Breast epithelium (tissue), 4 donors: ENCODE data around the gene SKA3. TPM values are rescaled to one million over a fixed set of nuclear protein-coding genes. Genes with fewer than 3 reads are reported as not detected.
"Not testable (repeated sequence)": the region's sequence is repeated elsewhere in the genome, so short reads cannot be mapped to it uniquely, and the experiment has no call there.

Experiments
- DNase-seq, 2 donors: peaks; one replicate each; pipeline ENCODE4 v3.0.0-alpha.2; 2019; ENCODE audit warnings: low spot score in 2 of 2
- H3K27ac ChIP-seq, 2 donors: fragments of 200-600 bp; sonication (generic) in 1 of 2; one replicate each; pipeline ENCODE4 v1.5.1; 2016 to 2019; ENCODE audit warnings: mild to moderate bottlenecking in 1 of 2
- H3K27me3 ChIP-seq, 2 donors: fragments of 200-600 bp; sonication (generic) in 1 of 2; one replicate each; pipeline versions ENCODE4 v1.5.1 to v1.6.0; 2017 to 2019; ENCODE audit warnings: control low read depth in 1 of 2, mild to moderate bottlenecking in 1 of 2
- H3K36me3 ChIP-seq: fragments of 200-600 bp; one replicate; pipeline ENCODE4 v1.5.1; 2019
- H3K4me1 ChIP-seq, 2 donors: fragments of 200-600 bp; sonication (generic); one replicate each; pipeline ENCODE4 v1.5.1; 2016 to 2019; ENCODE audit warnings: control low read depth in 1 of 2
- H3K4me3 ChIP-seq, 3 donors: fragments of 200-600 bp; sonication (generic); 1 replicate in 2 of 3; 2 replicates in 1 of 3; pipeline ENCODE4 v1.5.1; 2016 to 2019; ENCODE audit warnings: mild to moderate bottlenecking in 3 of 3, moderate library complexity in 2 of 3
- H3K9me3 ChIP-seq, 2 donors: fragments of 200-600 bp; sonication (generic) in 1 of 2; one replicate each; pipeline ENCODE4 v1.5.1; 2016 to 2019; ENCODE audit warnings: control low read depth in 1 of 2
- POLR2A ChIP-seq: fragments of 450-650 bp; IDR thresholded peaks from one replicate; pipeline ENCODE4 v1.6.1; 2016; ENCODE audit warnings: antibody characterized with exemption, mild to moderate bottlenecking, moderate library complexity
- POLR2AphosphoS5 ChIP-seq, 3 donors: sonication (generic); formaldehyde crosslinking; IDR thresholded peaks; one replicate each; pipeline ENCODE4 v1.6.1; 2017; ENCODE audit warnings: antibody characterized with exemption in 3 of 3
- intact Hi-C: fragments of 100-400 bp; cut with DNase I; formaldehyde crosslinking; loops from one replicate; pipeline ENCODE4 v1.15.1; 2023; ENCODE audit warnings: low total_unique reads
- total RNA-seq, 3 donors: library from RNA; depleted of rRNA; stranded (reverse); fragments of >200 nt; gene quantifications; one replicate each; pipeline ENCODE4 v1.1.0, GENCODE V29; 2016
- TF ChIP-seq, protein P1 (sequence below), 3 donors: fragments of 450-650 bp; IDR thresholded peaks; one replicate each; pipeline ENCODE4 v1.5.1; 2016 to 2017; ENCODE audit warnings: antibody characterized with exemption in 3 of 3, mild to moderate bottlenecking in 3 of 3, moderate library complexity in 3 of 3

Gene SKA3
- total RNA-seq, 3 donors from 2014 or later: 0.16 to 1.6 (median 1.3) TPM

DNA sequence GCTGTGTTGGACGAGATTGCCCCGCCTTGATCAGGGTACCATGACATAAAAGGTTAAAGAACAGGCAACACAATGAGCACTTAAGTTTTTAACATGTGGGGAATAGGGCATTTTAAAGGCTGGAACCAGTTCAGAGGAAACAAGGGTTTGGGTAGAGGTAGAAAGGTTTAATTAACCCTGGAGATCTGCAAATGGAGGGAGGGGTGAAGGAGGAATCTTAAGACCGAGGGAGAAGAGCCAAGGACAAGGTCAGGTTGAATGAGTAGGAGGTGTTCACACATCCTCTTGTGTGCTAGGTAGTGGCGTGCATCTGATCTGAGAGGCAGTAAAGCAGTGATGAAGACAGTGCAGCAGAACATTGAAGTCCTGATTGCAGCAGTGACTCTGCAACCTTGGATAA, 28.5 kb downstream of the SKA3 start:
- no peak for TF ChIP-seq POLR2AphosphoS5 (IDR thresholded peaks at IDR 0.05)
- no peak for TF ChIP-seq POLR2A
- TF ChIP-seq, protein P1, sequence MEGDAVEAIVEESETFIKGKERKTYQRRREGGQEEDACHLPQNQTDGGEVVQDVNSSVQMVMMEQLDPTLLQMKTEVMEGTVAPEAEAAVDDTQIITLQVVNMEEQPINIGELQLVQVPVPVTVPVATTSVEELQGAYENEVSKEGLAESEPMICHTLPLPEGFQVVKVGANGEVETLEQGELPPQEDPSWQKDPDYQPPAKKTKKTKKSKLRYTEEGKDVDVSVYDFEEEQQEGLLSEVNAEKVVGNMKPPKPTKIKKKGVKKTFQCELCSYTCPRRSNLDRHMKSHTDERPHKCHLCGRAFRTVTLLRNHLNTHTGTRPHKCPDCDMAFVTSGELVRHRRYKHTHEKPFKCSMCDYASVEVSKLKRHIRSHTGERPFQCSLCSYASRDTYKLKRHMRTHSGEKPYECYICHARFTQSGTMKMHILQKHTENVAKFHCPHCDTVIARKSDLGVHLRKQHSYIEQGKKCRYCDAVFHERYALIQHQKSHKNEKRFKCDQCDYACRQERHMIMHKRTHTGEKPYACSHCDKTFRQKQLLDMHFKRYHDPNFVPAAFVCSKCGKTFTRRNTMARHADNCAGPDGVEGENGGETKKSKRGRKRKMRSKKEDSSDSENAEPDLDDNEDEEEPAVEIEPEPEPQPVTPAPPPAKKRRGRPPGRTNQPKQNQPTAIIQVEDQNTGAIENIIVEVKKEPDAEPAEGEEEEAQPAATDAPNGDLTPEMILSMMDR (IDR thresholded peaks at IDR 0.05): no peak
- intact Hi-C loops: no loop called here
- H3K27me3 ChIP-seq: no peaks in the 10 kb centered on the region

GRCh38 chr13:21142766-21143165, 33.6 kb downstream of the SKA3 start:
- H3K9me3 ChIP-seq: no peaks in the 10 kb centered on the region
- TF ChIP-seq POLR2A: no peak
- TF ChIP-seq, protein P1 (IDR thresholded peaks at IDR 0.05): no peak
- no peak for TF ChIP-seq POLR2AphosphoS5 (IDR thresholded peaks at IDR 0.05)
- no peaks in the 10 kb centered on the region for H3K36me3 ChIP-seq
- no peak for DNase-seq
- intact Hi-C loops: no loop called here
- peak overlapping the region in 1 of 3 donors; percentile 97 for H3K4me3 ChIP-seq
- H3K4me1 ChIP-seq: peaks cover 0 to 17% of the 10 kb centered on the region in 2 donors
- no peaks in the 10 kb centered on the region for H3K27me3 ChIP-seq
- H3K27ac ChIP-seq: no peak overlapping the region

More for the DNA sequence above, 28.5 kb downstream of the SKA3 start:
- no peaks in the 10 kb centered on the region for H3K9me3 ChIP-seq
- H3K27ac ChIP-seq: no peak overlapping the region
- no peak overlapping the region for H3K4me3 ChIP-seq
- no peak for DNase-seq
- peaks cover 0 to 1% of the 10 kb centered on the region in 2 donors for H3K4me1 ChIP-seq
- no peaks in the 10 kb centered on the region for H3K36me3 ChIP-seq

DNA sequence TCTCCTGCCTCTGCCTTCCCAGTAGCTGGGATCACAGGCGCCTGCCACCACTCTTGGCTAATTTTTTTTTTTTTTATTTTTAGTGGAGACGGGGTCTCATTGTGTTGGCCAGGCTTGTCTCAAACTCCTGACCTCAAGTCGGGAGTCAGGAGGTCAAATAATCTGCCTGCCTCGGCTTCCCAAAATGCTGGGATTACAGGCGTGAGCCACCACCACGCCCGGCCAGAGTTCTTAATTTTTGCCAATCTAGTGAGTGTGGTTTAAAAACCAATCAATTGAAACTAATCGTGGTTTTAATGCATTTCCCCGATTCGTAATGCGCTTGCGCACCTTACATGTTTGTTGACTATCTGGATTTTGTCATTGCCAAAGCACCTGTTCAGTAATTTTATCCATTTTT, 37.0 kb downstream of the SKA3 start:
- peak overlapping the region in 1 of 2 donors; percentile 95 for H3K27ac ChIP-seq
- DNase-seq: no peak
- intact Hi-C loops: no loop called here

DNA sequence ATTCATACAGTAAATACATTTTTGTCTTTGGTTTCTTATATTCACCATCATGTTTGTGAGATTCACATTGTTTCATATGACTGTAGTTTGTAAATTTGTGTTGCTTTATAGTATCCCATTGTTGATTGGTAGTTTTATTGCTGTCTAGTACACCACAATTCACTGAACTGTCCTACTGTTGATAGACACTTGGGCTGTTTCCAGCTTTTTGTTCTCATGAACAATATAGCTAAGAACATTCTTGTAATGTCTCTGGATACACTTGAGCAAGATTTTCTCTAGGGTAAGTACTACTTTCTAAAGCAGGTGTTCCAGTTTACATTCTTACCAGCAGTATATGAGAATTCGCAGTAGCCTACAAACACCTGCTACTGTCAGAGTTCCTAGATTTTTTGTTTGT, 37.8 kb downstream of the SKA3 start:
- intact Hi-C loops: no loop called here
- no peak overlapping the region for H3K27ac ChIP-seq

More for the DNA sequence above, 37.0 kb downstream of the SKA3 start:
- H3K4me3 ChIP-seq: peak overlapping the region; percentile 65 to 97 (median 73)
- H3K9me3 ChIP-seq: no peaks in the 10 kb centered on the region
- no peaks in the 10 kb centered on the region for H3K36me3 ChIP-seq
- H3K4me1 ChIP-seq: peaks cover 0 to 17% of the 10 kb centered on the region in 2 donors
- TF ChIP-seq, protein P1 (IDR thresholded peaks at IDR 0.05): no peak
- TF ChIP-seq POLR2A (no peak), POLR2AphosphoS5 (IDR thresholded peaks at IDR 0.05) (no peak)
- H3K27me3 ChIP-seq: no peaks in the 10 kb centered on the region

GRCh38 chr13:21137696-21138095, 38.7 kb downstream of the SKA3 start:
- H3K4me3 ChIP-seq: no peak overlapping the region
- no peak for DNase-seq
- peaks cover 0 to 15% of the 10 kb centered on the region in 2 donors for H3K4me1 ChIP-seq
- intact Hi-C loops: no loop called here
- H3K27me3 ChIP-seq: no peaks in the 10 kb centered on the region
- H3K27ac ChIP-seq: no peak overlapping the region
- TF ChIP-seq, protein P1 (IDR thresholded peaks at IDR 0.05): no peak
- no peak for TF ChIP-seq POLR2A
- TF ChIP-seq POLR2AphosphoS5 (IDR thresholded peaks at IDR 0.05): no peak
- no peaks in the 10 kb centered on the region for H3K9me3 ChIP-seq
- no peaks in the 10 kb centered on the region for H3K36me3 ChIP-seq

More for the DNA sequence above, 37.8 kb downstream of the SKA3 start:
- H3K36me3 ChIP-seq: no peaks in the 10 kb centered on the region
- peaks cover 0 to 17% of the 10 kb centered on the region in 2 donors for H3K4me1 ChIP-seq
- no peaks in the 10 kb centered on the region for H3K9me3 ChIP-seq
- no peak overlapping the region for H3K4me3 ChIP-seq
- no peak for DNase-seq
- no peaks in the 10 kb centered on the region for H3K27me3 ChIP-seq
- TF ChIP-seq POLR2A (no peak), POLR2AphosphoS5 (IDR thresholded peaks at IDR 0.05) (no peak)
- TF ChIP-seq, protein P1 (IDR thresholded peaks at IDR 0.05): no peak

DNA sequence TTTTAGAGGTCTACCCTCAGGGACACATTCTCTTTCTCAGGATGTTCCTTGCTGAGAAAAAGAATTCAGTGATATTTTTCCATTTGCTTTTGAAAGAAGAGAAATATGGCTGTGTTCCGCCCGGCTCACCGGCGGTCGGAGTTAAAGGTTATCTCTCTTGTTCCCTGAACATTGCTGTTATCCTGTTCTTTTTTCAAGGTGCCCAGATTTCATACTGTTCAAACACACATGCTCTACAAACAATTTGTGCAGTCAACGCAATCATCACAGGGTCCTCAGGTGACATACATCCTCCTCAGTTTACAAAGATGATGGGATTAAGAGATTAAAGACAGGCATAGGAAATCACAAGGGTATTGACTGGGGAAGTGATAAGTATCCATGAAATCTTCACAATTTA, 40.5 kb downstream of the SKA3 start:
- H3K27ac ChIP-seq, H3K36me3 ChIP-seq, DNase-seq, H3K4me1 ChIP-seq, H3K4me3 ChIP-seq, H3K27me3 ChIP-seq, intact Hi-C loops, H3K9me3 ChIP-seq: not testable (repeated sequence)
